IMR-90 (cell line): ENCODE data around the gene PCDHB12. TPM values are rescaled to one million over a fixed set of nuclear protein-coding genes. Genes with fewer than 3 reads are reported as not detected.

Source experiments
- polyA plus RNA-seq, 3 experiments: library from polyadenylated mRNA; depleted of rRNA; stranded (reverse); fragments of >200 nt; gene quantifications; 2 replicates each; pipeline ENCODE4 v1.2.3, GENCODE V29; 2012; ENCODE audit warnings: low replicate concordance in 1 of 3
- total RNA-seq: library from RNA; depleted of rRNA; stranded (reverse); fragments of >200 nt; gene quantifications from 2 replicates; pipeline ENCODE4 v1.2.3, GENCODE V29; 2012; rRNA removed

PCDHB12 gene
- total and polyA plus RNA-seq, 2 of the 4 experiments (the other 2 are of a cell fraction) = 0.09 to 0.18 TPM

Other genes with a start within 250 kb of the PCDHB12 start
Only the 30 nearest of the 37 such genes appear.
- not detected in 2 replicates for gene PCDHB1, start 157.3 kb upstream of the PCDHB12 start, total RNA-seq
- not detected in 2 replicates for gene PCDHB1, start 157.3 kb upstream of the PCDHB12 start, polyA plus RNA-seq (2012; rRNA removed)
- gene PCDHB2, start 114.1 kb upstream of the PCDHB12 start, total RNA-seq = 0.36 and 0.56 TPM in 2 replicates
- 0.46 and 0.65 TPM in 2 replicates for gene PCDHB2, start 114.1 kb upstream of the PCDHB12 start, polyA plus RNA-seq (2012; rRNA removed)
- gene PCDHB3, start 108.2 kb upstream of the PCDHB12 start, total RNA-seq = under 0.01 and 0.18 TPM in 2 replicates
- 0.10 and 0.12 TPM in 2 replicates for gene PCDHB3, start 108.2 kb upstream of the PCDHB12 start, polyA plus RNA-seq (2012; rRNA removed)
- under 0.01 TPM in 1 of 2 replicates, not detected in the other for gene PCDHB4, start 86.9 kb upstream of the PCDHB12 start, total RNA-seq
- 0.03 and 0.06 TPM in 2 replicates for gene PCDHB4, start 86.9 kb upstream of the PCDHB12 start, polyA plus RNA-seq (2012; rRNA removed)
- 0.18 and 0.28 TPM in 2 replicates for gene PCDHB5, start 73.5 kb upstream of the PCDHB12 start, total RNA-seq
- 0.32 TPM in 2 replicates for gene PCDHB5, start 73.5 kb upstream of the PCDHB12 start, polyA plus RNA-seq (2012; rRNA removed)
- under 0.01 TPM in 1 of 2 replicates, not detected in the other for gene PCDHB6, start 58.7 kb upstream of the PCDHB12 start, total RNA-seq
- 0.07 and 0.11 TPM in 2 replicates for gene PCDHB6, start 58.7 kb upstream of the PCDHB12 start, polyA plus RNA-seq (2012; rRNA removed)
- 0.18 and 0.28 TPM in 2 replicates for gene PCDHB7, start 36.1 kb upstream of the PCDHB12 start, total RNA-seq
- 0.27 and 0.38 TPM in 2 replicates for gene PCDHB7, start 36.1 kb upstream of the PCDHB12 start, polyA plus RNA-seq (2012; rRNA removed)
- 0.18 and 0.28 TPM in 2 replicates for gene PCDHB8, start 30.9 kb upstream of the PCDHB12 start, total RNA-seq
- 0.03 and 0.07 TPM in 2 replicates for gene PCDHB8, start 30.9 kb upstream of the PCDHB12 start, polyA plus RNA-seq (2012; rRNA removed)
- gene PCDHB16, start 26.3 kb upstream of the PCDHB12 start, total RNA-seq = 0.18 and 0.56 TPM in 2 replicates
- 0.36 and 0.93 TPM in 2 replicates for gene PCDHB16, start 26.3 kb upstream of the PCDHB12 start, polyA plus RNA-seq (2012; rRNA removed)
- under 0.01 and 0.18 TPM in 2 replicates for gene PCDHB9, start 21.6 kb upstream of the PCDHB12 start, total RNA-seq
- 0.10 and 0.24 TPM in 2 replicates for gene PCDHB9, start 21.6 kb upstream of the PCDHB12 start, polyA plus RNA-seq (2012; rRNA removed)
- under 0.01 and 0.18 TPM in 2 replicates for gene PCDHB10, start 16.4 kb upstream of the PCDHB12 start, total RNA-seq
- gene PCDHB10, start 16.4 kb upstream of the PCDHB12 start, polyA plus RNA-seq (2012; rRNA removed) = 0.19 and 0.22 TPM in 2 replicates
- under 0.01 TPM in 2 replicates for gene PCDHB11, start 9.1 kb upstream of the PCDHB12 start, total RNA-seq
- 0.05 TPM in 1 of 2 replicates, not detected in the other for gene PCDHB11, start 9.1 kb upstream of the PCDHB12 start, polyA plus RNA-seq (2012; rRNA removed)
- gene PCDHB13, start 5.2 kb downstream of the PCDHB12 start, total RNA-seq = 0.18 and 0.28 TPM in 2 replicates
- gene PCDHB13, start 5.2 kb downstream of the PCDHB12 start, polyA plus RNA-seq (2012; rRNA removed) = 0.26 and 0.27 TPM in 2 replicates
- gene PCDHB14, start 14.6 kb downstream of the PCDHB12 start, total RNA-seq = 0.18 and 0.28 TPM in 2 replicates
- 0.36 and 0.39 TPM in 2 replicates for gene PCDHB14, start 14.6 kb downstream of the PCDHB12 start, polyA plus RNA-seq (2012; rRNA removed)
- 0.18 and 0.28 TPM in 2 replicates for gene PCDHB15, start 36.7 kb downstream of the PCDHB12 start, total RNA-seq
- 0.14 and 0.17 TPM in 2 replicates for gene PCDHB15, start 36.7 kb downstream of the PCDHB12 start, polyA plus RNA-seq (2012; rRNA removed)
- 0.28 TPM in 1 of 2 replicates, not detected in the other for gene SLC25A2, start 95.3 kb downstream of the PCDHB12 start, total RNA-seq
- not detected in 2 replicates for gene SLC25A2, start 95.3 kb downstream of the PCDHB12 start, polyA plus RNA-seq (2012; rRNA removed)
- 51.8 and 100 TPM in 2 replicates for gene TAF7, start 112.1 kb downstream of the PCDHB12 start, total RNA-seq
- gene TAF7, start 112.1 kb downstream of the PCDHB12 start, polyA plus RNA-seq (2012; rRNA removed) = 38.4 and 45.7 TPM in 2 replicates
- gene PCDHGA1, start 121.8 kb downstream of the PCDHB12 start, total RNA-seq = 0.83 and 0.90 TPM in 2 replicates
- 0.86 and 0.92 TPM in 2 replicates for gene PCDHGA1, start 121.8 kb downstream of the PCDHB12 start, polyA plus RNA-seq (2012; rRNA removed)
- gene PCDHGA2, start 130.0 kb downstream of the PCDHB12 start, total RNA-seq = 3.3 and 3.4 TPM in 2 replicates
- 3.6 and 4.0 TPM in 2 replicates for gene PCDHGA2, start 130.0 kb downstream of the PCDHB12 start, polyA plus RNA-seq (2012; rRNA removed)
- gene PCDHGA3, start 135.1 kb downstream of the PCDHB12 start, total RNA-seq = 1.4 and 1.7 TPM in 2 replicates
- 1.6 and 1.8 TPM in 2 replicates for gene PCDHGA3, start 135.1 kb downstream of the PCDHB12 start, polyA plus RNA-seq (2012; rRNA removed)
- 3.3 and 3.6 TPM in 2 replicates for gene PCDHGB1, start 141.4 kb downstream of the PCDHB12 start, total RNA-seq
- 1.9 TPM in 2 replicates for gene PCDHGB1, start 141.4 kb downstream of the PCDHB12 start, polyA plus RNA-seq (2012; rRNA removed)
- gene PCDHGA4, start 146.3 kb downstream of the PCDHB12 start, total RNA-seq = 5.0 and 5.4 TPM in 2 replicates
- 3.0 and 3.5 TPM in 2 replicates for gene PCDHGA4, start 146.3 kb downstream of the PCDHB12 start, polyA plus RNA-seq (2012; rRNA removed)
- gene PCDHGB2, start 151.3 kb downstream of the PCDHB12 start, total RNA-seq = 2.8 and 3.0 TPM in 2 replicates
- 2.4 and 2.6 TPM in 2 replicates for gene PCDHGB2, start 151.3 kb downstream of the PCDHB12 start, polyA plus RNA-seq (2012; rRNA removed)
- gene PCDHGA5, start 155.4 kb downstream of the PCDHB12 start, total RNA-seq = 1.7 and 2.0 TPM in 2 replicates
- 1.3 and 1.4 TPM in 2 replicates for gene PCDHGA5, start 155.4 kb downstream of the PCDHB12 start, polyA plus RNA-seq (2012; rRNA removed)
- 5.9 and 6.7 TPM in 2 replicates for gene PCDHGB3, start 161.5 kb downstream of the PCDHB12 start, total RNA-seq
- gene PCDHGB3, start 161.5 kb downstream of the PCDHB12 start, polyA plus RNA-seq (2012; rRNA removed) = 3.3 and 3.4 TPM in 2 replicates
- gene PCDHGA6, start 165.2 kb downstream of the PCDHB12 start, total RNA-seq = 4.1 and 4.2 TPM in 2 replicates
- gene PCDHGA6, start 165.2 kb downstream of the PCDHB12 start, polyA plus RNA-seq (2012; rRNA removed) = 4.7 TPM in 2 replicates
- gene PCDHGA7, start 174.0 kb downstream of the PCDHB12 start, total RNA-seq = 3.3 and 3.4 TPM in 2 replicates
- 3.1 and 3.2 TPM in 2 replicates for gene PCDHGA7, start 174.0 kb downstream of the PCDHB12 start, polyA plus RNA-seq (2012; rRNA removed)
- 16.4 and 17.6 TPM in 2 replicates for gene PCDHGB4, start 179.0 kb downstream of the PCDHB12 start, total RNA-seq
- gene PCDHGB4, start 179.0 kb downstream of the PCDHB12 start, polyA plus RNA-seq (2012; rRNA removed) = 10.0 TPM in 2 replicates
- 2.0 and 2.2 TPM in 2 replicates for gene PCDHGA8, start 183.9 kb downstream of the PCDHB12 start, total RNA-seq
- 0.87 and 0.89 TPM in 2 replicates for gene PCDHGA8, start 183.9 kb downstream of the PCDHB12 start, polyA plus RNA-seq (2012; rRNA removed)
- gene PCDHGB5, start 189.2 kb downstream of the PCDHB12 start, total RNA-seq = 17.2 and 17.5 TPM in 2 replicates
- 20.0 and 21.1 TPM in 2 replicates for gene PCDHGB5, start 189.2 kb downstream of the PCDHB12 start, polyA plus RNA-seq (2012; rRNA removed)